Stimulated activated CD8-positive, alpha-beta memory T cell treated with anti-CD3 and anti-CD28 coated beads, Interleukin-15, amount 100 ng/mL, for 48 hours (primary cell): ENCODE results near the gene CCR3.
"Not testable (repeated sequence)": the region's sequence is repeated elsewhere in the genome, so short reads cannot be mapped to it uniquely, and the experiment has no call there.

ENCODE experiments used
- DNase-seq, 2 donors: peaks; one replicate each; pipeline ENCODE4 v3.0.0-alpha.2; 2020; ENCODE audit warnings: low read depth in 2 of 2

The CCR3 gene

DNA sequence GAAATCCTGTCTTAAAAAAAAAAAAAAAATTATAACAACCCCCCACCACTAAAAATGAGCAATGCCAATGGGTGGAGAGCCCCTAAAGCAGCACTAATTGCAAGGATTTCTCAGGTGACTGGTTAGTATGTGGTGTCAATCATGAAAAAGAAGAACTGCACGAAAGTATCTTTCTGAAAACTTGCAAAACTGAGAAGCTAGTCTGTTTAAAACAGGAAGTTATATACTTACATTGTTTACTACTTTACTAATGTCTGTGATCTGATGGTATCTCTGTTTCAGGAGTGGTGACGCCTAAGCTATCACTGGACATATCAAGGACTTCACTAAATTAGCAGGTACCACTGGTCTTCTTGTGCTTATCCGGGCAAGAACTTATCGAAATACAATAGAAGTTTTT is at the start of gene CCR3:
CCR3 (plus strand) TSS at position 341 of the 400 bp plus-strand sequence. CDS start 22,699 bp downstream, outside the sequence.
- no peak for DNase-seq

DNA sequence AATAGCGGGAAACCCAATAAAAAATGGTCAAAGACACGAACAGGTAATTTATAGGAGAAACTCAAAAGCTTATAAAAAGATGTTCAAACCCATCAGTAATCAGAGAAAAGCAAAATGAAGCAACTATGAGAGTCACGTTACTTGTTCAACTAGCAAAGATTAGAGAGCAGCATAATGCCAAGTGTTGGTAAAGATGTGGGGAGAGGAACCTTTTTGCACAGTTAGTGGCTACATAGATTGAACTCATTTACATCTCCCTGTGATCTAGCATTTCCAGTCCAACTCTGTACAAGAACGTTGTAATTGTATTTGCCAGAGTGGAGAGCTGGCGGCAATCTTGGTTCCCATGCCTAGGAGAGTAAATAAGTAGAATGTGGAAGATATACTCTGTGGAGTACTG is 49.3 kb upstream of the CCR3 start:
- DNase-seq: no peak

DNA sequence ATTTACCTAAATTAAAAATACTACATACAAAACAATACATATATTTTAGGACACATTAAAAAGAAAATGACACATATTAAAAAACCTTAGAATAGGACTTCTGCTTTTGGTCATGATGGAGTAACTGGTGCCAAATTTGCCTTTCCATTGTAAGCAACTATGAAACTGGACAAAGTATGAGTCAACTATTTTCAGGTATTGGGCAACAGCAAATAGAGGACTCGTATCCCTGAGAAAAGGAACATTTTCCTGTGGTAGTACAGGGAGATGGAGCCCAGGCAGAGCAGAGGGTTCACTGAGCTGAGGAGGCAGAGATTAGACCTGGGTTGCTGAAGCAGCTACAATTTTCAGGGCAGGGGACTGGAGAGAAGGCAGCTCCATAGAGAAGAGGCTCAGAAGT is 48.8 kb upstream of the CCR3 start:
- no peak for DNase-seq

DNA sequence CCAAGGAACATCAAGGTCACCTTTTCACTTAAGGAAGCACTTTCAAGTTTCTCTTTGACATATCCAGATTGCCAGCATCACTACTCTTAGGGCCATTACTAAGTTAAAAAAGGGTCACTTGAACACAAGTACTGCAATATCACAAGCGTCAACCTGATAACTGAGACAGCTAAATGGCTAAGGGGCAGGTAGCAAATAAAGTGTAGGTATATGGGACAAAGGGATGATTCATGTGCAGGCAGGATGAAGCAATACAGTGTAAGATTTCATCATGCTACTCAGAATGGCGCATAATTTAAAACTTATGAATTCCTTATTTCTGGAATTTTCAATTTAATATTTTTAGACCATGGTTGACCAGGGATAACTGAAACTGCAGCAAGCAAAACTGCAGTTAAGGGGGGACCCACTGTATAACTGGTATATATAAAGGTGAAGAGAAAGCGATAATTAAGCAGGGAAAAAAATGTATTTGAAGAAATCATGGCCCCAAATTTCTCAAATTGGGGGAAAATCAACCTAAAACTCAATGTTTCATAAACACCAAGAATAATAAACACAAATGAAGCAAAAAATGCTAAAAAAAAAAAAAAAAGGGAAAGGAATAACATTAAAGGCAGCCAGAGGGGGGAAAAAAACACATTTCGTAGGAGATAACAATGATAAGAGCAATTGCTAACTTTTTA is 47.2 kb upstream of the CCR3 start:
- DNase-seq: no peak

DNA sequence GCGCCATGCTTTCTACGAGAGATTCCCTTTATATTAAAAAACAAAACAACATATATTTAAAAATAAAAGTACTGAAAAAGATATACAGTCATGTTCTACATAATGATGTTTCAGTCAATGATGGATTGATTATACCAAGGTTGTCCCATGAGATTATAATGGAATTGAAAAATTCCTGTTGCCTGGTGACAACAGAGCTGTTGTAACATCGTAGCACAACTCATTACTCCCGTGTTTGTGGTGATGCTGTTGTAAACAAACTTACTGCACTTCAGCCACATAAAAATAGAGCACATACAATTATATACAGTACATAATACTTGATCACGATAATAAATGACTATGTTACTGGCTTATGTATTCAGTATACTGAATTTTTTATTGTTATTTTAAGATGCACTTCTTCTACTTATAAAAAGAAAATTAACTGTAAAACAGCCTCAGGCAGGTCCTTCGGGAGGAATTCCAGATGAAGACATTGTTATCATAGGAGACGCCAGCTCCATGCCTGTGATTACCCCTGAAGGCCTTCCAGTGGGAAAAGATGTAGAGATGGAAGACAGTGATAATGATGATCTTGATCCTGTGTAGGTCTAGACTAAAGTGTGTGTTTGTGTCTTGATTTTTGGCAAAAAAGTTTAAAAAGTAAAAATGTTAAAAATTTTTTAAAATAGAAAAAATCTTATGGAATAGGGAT is 45.9 kb upstream of the CCR3 start:
- no peak for DNase-seq

DNA sequence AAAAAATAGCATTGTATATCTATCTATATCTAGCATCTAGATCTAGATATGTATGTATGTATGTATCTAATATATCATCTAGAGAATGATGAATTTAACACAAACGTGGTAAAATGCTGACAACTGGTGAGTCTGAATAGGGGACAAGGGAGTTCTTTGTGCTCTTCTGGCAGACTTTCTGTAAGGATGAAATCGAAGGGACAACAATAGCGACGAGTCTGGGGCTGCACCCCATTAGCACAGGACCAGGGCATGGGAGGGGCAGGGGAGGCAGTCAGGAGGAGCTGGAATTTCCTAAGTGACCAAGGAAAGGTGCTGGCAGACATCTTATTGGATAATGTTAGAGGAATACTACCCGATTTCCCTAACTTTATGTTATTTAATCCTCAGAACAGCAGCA is 42.0 kb upstream of the CCR3 start:
- no peak for DNase-seq

DNA sequence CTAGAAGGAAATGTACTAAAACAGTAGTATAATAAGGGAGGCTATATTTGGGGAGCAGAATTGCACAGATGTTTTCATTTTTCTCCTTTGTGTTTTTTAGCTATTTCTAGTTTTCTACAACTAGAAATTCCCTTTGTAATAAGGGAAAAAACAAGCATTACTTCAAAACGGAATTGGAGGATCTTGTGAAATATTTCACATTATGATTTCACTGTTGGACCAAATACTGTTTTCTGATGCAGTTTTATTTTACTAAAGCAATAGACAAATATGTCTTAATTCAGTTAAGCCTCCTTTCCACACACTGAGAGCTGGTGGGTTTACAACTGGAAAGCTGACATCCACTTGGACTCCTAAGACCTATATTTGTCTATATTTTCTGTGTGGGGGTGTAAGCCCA is 41.5 kb upstream of the CCR3 start:
- DNase-seq: no peak

DNA sequence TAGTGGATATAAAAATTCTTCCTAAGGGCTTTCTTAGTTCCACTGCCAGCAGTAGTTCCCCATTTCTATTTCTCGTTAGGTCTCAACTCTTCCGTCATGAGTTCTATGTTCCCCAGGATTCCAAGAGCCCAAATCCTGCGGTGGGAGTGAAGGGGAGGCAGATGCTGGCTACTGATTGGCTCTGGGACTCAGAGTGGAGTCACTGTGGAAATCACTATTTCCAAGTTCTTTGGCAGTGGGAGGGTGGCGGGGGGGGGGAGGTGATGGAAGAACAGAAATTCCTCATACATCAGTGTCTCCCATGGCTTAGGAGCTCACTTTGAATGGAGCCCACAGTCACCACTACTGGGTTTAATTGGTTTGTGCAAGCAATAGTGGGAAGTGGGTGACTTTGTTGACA is 39.7 kb upstream of the CCR3 start:
- DNase-seq: no peak

DNA sequence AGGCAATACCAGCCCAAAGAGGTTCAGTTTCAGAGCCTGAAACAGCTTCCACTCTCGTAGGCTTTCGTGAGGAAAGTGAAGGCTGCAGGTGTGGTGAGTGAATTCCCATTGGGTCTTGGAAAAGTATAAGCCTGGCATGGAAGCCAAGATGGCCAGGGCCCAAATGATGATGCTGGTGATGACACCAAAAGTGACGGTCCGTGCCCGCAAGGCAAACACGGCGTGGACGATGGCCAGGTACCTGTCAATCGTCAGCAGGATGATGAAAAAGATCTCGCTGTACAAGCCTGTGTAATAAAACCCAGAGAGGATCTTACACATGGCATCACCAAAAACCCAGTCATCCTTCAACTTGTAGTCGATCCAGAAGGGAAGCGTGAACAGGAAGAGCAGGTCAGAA is 38.6 kb upstream of the CCR3 start:
- DNase-seq: no peak

DNA sequence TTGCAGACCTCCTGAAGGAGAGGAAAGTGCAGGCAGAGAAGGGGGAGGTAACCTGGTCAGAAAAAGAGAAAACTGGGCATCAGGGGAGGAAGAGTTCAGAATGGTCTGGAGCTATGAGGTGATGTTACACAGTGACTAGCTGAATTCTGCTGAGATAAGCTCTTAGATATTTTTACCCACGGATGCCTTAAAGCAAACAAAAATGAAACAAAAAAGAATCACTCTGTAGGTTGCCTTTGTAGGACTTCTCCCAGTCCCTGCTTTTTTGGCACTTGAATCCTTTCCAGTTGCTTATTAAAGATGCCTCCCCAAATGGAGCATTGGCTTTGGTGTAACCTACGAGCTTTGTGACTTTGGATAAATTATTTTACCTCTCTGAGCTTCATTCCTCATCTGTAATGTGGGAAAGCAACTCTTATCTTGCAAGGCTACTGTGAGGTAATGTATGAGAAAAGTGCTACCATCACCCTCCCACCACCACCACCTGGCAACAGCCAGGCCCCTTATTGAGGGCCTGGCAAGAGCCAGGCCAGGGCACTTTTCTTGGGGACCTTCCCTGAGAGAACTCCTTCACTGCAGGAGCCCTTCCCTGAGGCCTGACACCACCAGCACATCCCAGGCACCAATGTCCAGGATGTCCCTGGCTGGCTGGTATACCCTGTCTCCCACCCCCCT is 36.8 kb upstream of the CCR3 start:
- no peak for DNase-seq

DNA sequence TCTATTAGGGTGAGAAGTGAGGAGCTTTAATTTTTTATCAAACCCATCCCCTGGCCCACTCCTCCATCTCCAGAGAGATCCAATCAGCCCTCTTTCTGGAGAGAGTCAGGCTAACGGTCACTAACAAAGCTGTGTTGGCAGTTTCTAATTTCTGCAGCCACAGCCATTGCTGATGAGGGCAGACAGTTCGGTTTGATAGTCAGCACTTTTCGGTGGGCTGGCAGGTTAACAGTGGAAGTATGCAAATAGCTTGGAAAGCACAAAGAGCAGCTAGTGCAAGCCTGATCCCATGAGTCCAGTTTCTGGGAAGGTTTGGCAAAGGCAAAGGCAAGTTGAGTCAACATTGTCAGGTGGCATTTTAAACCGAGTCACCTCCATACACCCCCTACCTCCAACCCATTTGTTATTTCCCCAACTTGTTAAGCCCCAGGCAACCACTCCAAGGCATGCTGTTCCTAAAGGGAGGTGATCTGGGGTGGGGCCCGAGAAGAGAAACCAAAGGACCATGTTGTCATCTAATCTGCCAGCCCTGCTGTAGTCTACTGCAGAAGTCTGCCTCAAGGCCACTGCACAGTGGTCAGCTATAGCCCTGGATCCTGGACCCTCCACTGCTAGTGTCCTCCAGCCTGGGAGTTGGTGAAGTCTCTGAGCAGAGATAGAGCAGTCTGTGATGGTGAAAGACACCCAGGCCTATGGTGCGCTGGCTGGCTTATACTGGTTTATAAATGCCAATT is 35.8 kb upstream of the CCR3 start:
- no peak for DNase-seq

DNA sequence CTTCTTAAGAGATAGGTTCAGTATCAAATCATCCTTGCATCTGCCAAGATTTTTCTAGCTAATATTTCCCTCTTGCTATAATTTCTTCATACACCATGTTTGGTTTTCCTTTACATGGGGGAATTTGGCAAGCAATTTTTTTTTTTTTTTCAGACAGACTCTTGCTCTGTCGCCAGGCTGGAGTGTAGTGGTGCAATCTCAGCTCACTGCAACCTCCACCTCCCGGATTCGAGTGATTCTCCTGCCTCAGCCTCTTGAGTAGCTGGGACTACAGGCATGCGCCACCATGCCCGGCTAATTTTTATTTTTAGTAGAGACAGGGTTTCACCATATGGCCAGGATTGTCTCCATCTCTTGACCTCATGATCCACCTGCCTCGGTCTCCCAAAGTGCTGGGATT is 34.7 kb upstream of the CCR3 start:
- DNase-seq: not testable (repeated sequence)

DNA sequence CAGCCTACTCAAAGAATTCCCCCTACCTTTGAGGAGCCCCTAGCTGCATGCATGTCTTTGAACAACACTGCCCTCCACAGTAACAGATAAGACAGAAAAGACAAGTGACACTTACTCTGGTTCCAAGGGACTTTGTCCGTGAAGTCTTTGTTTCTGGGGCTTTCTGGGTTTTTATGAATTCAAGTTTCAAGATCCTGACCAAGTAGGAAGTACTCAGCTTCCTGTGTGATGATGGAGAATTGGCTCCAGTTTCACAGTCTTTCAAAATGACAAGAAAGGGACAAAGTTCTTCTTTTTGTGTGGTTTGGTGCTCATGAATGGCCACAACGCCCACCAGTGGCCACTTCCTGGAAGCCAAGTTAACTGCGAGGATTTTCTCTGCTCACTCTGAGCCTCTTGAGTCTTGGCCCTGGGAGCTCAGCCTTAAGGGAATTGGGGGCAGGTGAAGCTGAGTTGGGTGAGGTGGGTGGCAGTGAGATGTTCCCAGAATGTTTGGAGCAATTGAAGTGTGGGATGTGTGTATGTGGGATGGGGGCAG is 34.0 kb upstream of the CCR3 start, which contains the start of gene CCR1:
CCR1 (minus strand) TSS at position 147 of the 538 bp plus-strand sequence. CDS start 4,000 bp downstream, outside the sequence.
- peak; percentile 56 to 67 for DNase-seq

DNA sequence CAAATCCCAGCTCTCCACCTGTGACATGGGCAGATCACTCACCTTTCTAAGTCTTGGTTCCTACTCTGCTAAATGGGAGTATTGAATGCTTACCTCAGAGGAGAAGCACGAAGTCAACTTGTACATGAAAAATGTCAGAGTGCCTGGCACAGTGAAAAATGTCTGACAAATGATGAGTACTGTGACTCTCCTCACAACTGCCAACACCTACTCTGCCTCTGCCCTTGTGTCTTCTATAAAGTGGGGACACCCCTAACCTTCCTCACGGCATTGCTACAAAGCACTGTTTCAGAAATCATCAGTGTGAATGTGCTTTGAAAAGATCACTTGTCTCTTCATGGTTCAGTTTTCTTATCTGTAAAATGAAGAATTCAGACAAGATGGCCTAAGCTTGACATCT is 33.2 kb upstream of the CCR3 start:
- no peak for DNase-seq

DNA sequence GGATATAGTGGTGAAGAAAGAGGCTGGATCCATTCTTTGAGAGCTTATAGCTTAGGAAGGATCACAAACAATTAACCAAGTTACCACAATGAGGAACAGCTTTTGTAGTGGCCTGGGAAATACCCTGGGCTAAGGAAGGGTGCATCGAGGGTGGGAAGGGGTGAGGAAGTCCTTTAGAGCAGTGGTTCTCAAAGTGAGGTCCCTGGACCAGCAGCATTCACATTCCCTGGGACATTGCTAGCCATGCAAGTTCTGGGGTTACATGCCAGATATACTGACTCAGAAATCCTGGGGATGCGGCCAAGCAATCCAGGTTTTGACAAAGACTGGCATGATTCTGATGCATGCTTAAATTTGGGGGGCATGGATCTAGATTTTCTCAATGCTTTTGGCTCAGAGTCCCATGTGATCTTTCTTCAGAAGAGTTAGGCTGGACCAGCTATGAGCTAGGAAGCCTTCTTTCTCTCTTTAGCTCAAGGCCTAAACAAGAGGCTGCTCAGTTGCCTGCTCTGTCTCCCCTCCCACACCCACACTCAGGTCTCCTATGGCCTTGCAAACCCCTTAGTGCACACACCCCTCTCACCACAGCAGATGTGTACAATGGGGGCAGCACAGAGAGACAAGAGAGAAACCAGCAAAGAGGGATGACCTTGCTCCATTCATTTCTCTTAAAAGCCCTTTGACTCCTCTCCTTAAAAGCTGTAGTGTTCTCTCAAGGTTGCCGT is 32.4 kb upstream of the CCR3 start:
- DNase-seq: no peak

DNA sequence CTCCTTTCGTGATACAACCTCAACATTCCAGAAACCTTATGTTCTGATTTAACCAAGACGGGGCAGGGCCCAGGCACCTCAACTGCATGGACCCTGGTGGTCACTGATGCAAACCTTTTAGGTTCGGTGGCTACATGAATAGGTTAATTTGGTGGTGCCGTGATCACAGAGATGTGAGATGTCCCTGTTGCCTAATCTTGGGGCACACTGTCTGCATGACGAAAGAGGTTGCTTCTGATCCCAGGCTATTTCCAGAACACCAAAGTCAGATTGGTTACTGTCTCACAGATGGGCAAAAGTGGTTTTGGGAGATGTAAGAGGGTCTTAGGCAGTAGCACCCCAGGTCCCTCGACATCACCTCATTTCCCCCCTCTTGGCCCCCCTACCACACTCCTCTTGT is 30.2 kb upstream of the CCR3 start:
- DNase-seq: no peak

DNA sequence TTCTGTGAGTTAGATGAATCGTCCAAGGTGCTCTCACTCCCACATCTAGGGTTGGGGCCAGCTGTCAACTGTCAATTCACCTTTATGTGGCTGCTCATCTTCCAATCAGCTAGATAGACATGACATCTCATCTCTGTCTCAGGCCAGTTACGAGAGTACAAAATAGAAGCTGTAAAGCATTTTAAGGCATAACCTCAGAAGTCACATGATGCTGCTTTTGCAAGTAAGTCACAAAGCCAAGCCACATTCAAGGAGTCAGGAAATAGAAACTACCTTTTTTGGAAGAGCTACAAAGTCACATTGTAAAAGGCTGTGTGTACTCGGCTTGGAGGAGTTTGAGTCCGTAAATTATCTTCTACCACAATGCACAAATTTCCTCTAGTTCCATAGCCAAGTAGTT is 29.1 kb upstream of the CCR3 start:
- no peak for DNase-seq

DNA sequence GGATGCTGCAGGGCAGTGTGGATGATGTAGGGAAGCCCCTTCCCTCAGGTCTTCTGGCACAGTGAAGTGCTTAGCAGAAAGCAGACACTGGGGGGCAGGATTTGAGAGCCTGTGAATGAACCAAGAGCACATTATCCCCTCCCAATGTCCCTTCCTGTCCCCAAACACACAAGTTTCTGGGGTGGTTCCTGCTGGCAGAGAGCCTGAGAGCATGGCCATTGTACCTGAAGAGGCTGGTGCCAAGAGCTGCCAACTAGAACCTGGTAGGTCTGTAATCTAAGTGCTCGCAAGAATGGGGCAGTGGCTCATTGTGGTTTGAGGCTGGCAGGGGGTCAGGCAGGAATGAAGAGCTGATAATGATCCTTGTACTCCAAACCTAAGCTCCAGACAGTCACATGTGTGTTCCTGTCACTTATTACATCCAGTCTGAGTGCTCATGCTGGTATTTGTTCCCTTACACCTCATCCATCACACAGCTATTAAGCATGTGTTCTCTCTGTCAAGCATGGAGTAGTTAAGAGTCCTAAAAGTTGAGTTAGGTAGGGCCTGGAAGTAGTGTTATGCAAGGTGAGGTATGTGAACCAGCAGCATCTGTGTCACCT is 27.4 kb upstream of the CCR3 start:
- DNase-seq: no peak

DNA sequence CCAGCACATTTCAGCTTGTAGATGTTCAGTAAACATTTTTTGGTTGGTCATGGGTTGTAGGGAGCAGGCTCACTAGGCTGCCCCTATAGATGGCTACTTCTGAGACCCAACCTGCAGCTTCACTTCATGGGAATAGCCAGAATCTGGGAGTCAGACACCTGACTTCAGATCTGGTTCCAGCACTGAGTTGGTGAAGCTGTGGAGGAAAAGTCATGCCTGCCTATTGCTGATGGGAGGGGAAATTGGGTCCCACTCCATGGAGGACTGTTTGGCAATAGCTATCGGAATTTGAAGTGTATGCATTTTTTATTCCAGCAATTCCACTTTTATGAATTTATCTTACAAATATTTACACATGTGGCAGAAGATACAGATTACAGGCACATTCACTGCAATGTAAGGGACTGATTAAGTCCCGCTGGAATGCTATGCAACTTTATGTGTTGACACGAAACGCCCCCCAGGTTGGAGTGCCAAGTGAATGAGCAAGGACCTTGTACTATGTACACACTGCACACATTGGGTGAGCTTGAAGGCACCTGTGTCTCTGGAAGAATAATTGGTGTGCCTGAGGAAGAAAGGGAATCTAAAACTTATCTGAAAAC is 26.3 kb upstream of the CCR3 start:
- no peak for DNase-seq

DNA sequence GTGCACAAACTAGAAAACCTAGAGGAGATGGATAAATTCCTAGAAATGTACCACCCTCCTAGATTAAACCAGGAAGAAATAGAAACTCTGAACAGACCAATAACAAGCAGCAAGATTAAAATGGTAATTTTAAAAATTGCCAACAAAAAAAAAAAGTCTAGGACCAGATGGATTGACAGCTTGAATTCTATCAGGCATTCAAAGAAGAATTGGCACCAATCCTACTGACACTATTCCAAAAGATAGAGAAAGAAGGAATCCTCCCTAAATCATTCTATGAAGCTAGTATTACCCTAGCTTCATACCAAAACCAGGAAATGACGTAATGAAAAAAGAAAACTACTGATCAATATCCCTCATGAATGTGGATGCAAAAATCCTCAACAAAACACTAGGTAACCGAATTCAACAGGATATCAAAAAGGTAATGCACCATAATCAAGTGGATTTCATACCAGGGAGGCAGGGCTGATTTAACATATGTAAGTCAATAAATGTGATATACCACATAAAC is 24.0 kb upstream of the CCR3 start:
- no peak for DNase-seq
